Cardiac muscle cell (in vitro differentiated cells and primary cell): ENCODE results near the gene RAP1GAP2. TPM values are rescaled to one million over a fixed set of nuclear protein-coding genes. Genes with fewer than 3 reads are reported as not detected.

ENCODE experiments used
- DNase-seq, 2 donors: peaks; one replicate each; pipeline versions ENCODE4 v3.0.0 to v3.0.0-alpha.2; 2010 to 2017; ENCODE audit warnings: low read depth in 1 of 2, low spot score in 1 of 2
- H3K27ac ChIP-seq: fragments of 200-600 bp; sonication (generic); 2 replicates; pipeline ENCODE4 v1.5.1; 2016
- H3K27me3 ChIP-seq: fragments of 200-600 bp; sonication (generic); 2 replicates; pipeline ENCODE4 v1.6.0; 2016; ENCODE audit warnings: control low read depth
- H3K36me3 ChIP-seq: fragments of 200-600 bp; sonication (generic); 2 replicates; pipeline ENCODE4 v1.5.1; 2016; ENCODE audit warnings: control low read depth
- H3K4me1 ChIP-seq: fragments of 200-600 bp; sonication (generic); 2 replicates; pipeline ENCODE4 v1.8.1; 2017; ENCODE audit warnings: low read depth, mild to moderate bottlenecking, mixed run types
- H3K4me3 ChIP-seq: fragments of 200-600 bp; sonication (generic); 2 replicates; pipeline ENCODE4 v1.5.1; 2016; ENCODE audit warnings: mild to moderate bottlenecking
- H3K9me3 ChIP-seq: fragments of 200-600 bp; sonication (generic); 2 replicates; pipeline ENCODE4 v1.5.1; 2017; ENCODE audit warnings: low read depth, mild to moderate bottlenecking, control low read depth
- CTCF ChIP-seq: IDR thresholded peaks from 2 replicates; pipeline ENCODE4 v1.5.1; 2012; ENCODE audit warnings: low read depth, mild to moderate bottlenecking, low read length
- polyA plus RNA-seq: library from polyadenylated mRNA; unstranded; fragments of >200 nt; fragmentation: Nextera tagmentation; extraction: Ambion mirVana; gene quantifications from 2 replicates; pipeline ENCODE4 v1.2.1, GENCODE V29; 2016
- total RNA-seq: library from RNA; depleted of rRNA; stranded (reverse); fragments of >200 nt; gene quantifications from 2 replicates; pipeline ENCODE4 v1.2.3, GENCODE V29; 2016

RAP1GAP2 gene
- total and polyA plus RNA-seq, 2 experiments from 2014 or later, result 1.2 to 2.9 TPM

GRCh38 chr17:2929881-2930533 is 133.8 kb downstream of the RAP1GAP2 start:
- peak; percentile 50 to 57 for DNase-seq
- Histone ChIP-seq H3K4me1 (peaks cover 5% of the 10 kb centered on the region), H3K9me3 (no peaks in the 10 kb centered on the region), H3K36me3 (no peaks in the 10 kb centered on the region), H3K27ac (no peak overlapping the region), H3K27me3 (no peaks in the 10 kb centered on the region), H3K4me3 (no peak overlapping the region)
- TF ChIP-seq CTCF, result peak; percentile 72

DNA sequence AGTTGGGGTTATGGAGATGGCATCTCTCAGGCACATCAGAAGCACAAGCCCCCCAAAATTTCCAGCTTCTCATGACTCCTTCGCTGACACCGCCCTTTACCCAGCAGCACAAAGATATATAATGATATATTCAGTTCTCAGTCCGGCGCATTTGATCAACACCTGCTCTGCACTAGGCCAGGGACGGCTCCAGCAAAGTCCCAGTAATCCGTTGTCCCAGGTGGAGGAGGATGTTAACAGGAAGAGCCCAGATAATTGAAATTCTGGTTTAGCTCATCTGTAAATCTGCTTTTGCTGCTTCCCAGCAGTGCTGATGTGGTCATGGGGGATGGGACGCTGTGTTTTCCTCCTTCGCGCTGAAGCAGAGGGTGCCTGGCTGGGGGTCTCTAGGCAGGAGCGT is 135.6 kb downstream of the RAP1GAP2 start:
- no peak for TF ChIP-seq CTCF
- Histone ChIP-seq H3K27me3 (no peaks in the 10 kb centered on the region), H3K36me3 (no peaks in the 10 kb centered on the region), H3K9me3 (no peaks in the 10 kb centered on the region), H3K4me1 (no peaks in the 10 kb centered on the region), H3K27ac (no peak overlapping the region), H3K4me3 (no peak overlapping the region)
- DNase-seq, result no peak

DNA sequence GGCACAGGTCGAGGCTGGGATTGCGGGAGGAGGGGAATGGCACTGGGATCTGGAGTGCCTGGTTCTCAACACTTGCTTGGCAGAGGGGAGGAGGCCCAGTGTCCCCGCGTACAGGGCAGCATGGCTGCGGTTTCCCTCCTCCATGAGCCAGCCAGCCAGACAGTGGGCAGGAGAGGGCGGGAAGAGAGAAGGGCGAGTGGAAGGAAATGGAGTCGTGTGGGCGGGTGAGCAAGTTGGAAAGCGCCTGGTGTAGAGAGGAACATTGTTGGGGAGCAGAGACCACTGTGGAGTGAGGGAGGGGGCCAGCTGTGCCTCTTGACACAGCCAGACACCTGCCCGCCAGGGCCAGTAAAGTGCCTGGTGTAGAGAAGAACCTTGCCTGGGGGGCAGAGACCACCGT is 136.7 kb downstream of the RAP1GAP2 start:
- no peak for DNase-seq
- no peaks in the 10 kb centered on the region for H3K27me3 ChIP-seq
- H3K27ac ChIP-seq, result no peak overlapping the region
- TF ChIP-seq CTCF, result no peak
- no peaks in the 10 kb centered on the region for H3K9me3 ChIP-seq
- no peak overlapping the region for H3K4me3 ChIP-seq
- no peaks in the 10 kb centered on the region for H3K36me3 ChIP-seq
- no peaks in the 10 kb centered on the region for H3K4me1 ChIP-seq

- no peak overlapping the region for H3K4me3 ChIP-seq
- no peaks in the 10 kb centered on the region for H3K9me3 ChIP-seq
- H3K27me3 ChIP-seq, result no peaks in the 10 kb centered on the region
- H3K36me3 ChIP-seq, result no peaks in the 10 kb centered on the region
- no peaks in the 10 kb centered on the region for H3K4me1 ChIP-seq
- TF ChIP-seq CTCF, result no peak
- no peak overlapping the region for H3K27ac ChIP-seq
- no peak for DNase-seq
Measured at GRCh38 chr17:2933606-2934005, 137.4 kb downstream of the RAP1GAP2 start.

DNA sequence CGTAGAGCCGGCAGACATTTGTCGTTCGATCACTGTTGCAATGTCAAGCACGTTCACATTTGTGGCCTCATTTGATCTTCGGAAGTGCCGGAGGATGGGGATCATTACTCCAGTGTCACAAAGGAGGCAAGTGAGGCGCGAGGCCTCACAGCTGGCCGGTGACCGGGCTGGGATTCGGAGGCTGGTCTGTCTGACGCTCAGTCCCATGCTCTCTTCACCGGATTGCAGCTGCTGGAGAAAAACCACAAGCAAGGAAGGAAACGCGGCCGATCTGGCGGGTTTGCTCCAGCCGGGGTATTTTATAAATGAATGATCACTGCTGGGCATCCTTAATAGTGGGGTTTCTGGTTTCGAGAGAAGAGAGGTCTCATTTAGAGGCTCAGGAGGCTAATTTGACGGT is 139.4 kb downstream of the RAP1GAP2 start:
- TF ChIP-seq CTCF, result no peak
- Histone ChIP-seq H3K4me1 (peaks cover 5% of the 10 kb centered on the region), H3K4me3 (no peak overlapping the region), H3K27me3 (no peaks in the 10 kb centered on the region), H3K9me3 (no peaks in the 10 kb centered on the region), H3K36me3 (no peaks in the 10 kb centered on the region), H3K27ac (no peak overlapping the region)
- no peak for DNase-seq

GRCh38 chr17:2936351-2936750 is 140.1 kb downstream of the RAP1GAP2 start:
- Histone ChIP-seq H3K9me3 (no peaks in the 10 kb centered on the region), H3K27me3 (no peaks in the 10 kb centered on the region), H3K4me3 (no peak overlapping the region), H3K27ac (no peak overlapping the region), H3K4me1 (peaks cover 5% of the 10 kb centered on the region), H3K36me3 (no peaks in the 10 kb centered on the region)
- no peak for DNase-seq
- TF ChIP-seq CTCF, result no peak
